ENCODE data around the gene FBLN2.

DNA sequence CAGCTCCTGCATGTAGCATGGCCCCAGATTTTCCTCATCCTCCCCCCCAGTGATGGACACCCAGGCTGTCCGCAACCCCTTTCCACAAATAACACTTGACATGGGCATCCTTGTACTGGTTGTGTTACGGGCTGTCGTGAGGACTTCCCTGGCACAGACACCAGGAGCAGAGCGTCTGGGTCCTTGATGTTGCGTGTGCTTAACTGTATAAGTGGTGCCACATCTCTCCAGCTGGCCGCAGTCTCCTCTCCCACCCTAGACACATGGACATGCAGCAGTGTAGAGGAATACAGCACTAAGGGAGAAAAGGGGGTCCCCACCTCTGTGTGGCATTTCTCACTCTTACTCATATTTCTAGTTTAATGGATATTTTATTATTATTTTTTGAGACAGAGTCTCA is 56.6 kb downstream of the FBLN2 start:
- TF ChIP-seq, protein P1, sequence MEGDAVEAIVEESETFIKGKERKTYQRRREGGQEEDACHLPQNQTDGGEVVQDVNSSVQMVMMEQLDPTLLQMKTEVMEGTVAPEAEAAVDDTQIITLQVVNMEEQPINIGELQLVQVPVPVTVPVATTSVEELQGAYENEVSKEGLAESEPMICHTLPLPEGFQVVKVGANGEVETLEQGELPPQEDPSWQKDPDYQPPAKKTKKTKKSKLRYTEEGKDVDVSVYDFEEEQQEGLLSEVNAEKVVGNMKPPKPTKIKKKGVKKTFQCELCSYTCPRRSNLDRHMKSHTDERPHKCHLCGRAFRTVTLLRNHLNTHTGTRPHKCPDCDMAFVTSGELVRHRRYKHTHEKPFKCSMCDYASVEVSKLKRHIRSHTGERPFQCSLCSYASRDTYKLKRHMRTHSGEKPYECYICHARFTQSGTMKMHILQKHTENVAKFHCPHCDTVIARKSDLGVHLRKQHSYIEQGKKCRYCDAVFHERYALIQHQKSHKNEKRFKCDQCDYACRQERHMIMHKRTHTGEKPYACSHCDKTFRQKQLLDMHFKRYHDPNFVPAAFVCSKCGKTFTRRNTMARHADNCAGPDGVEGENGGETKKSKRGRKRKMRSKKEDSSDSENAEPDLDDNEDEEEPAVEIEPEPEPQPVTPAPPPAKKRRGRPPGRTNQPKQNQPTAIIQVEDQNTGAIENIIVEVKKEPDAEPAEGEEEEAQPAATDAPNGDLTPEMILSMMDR (IDR thresholded peaks at IDR 0.05; ENCODE audit: borderline replicate concordance, extremely low read depth, low read length, poor library complexity, severe bottlenecking), result no peak
- no peak for TF ChIP-seq EZH2 (IDR thresholded peaks at IDR 0.05; ENCODE audit: borderline replicate concordance, low read depth, low read length, severe bottlenecking)
